Measurements from ENCODE around the gene PTPRM. TPM values are rescaled to one million over a fixed set of nuclear protein-coding genes. Genes with fewer than 3 reads are reported as not detected.

PTPRM gene
- total and polyA plus RNA-seq, 2 of the 8 experiments (the other 6 are each of a cell fraction or from before 2014, with no cell fraction given): 4.1 to 7.0 TPM

GRCh38 chr18:7576077-7576476, 9.0 kb downstream of the PTPRM start (continued):
- TF ChIP-seq SIN3A (conservative IDR thresholded peaks at IDR 0.05 in 1 of 2, IDR thresholded peaks at IDR 0.05 in 1 of 2; ENCODE audit: low read depth in 1 of 2, low read length in 2 of 2) (no peak), RNF2 (IDR thresholded peaks at IDR 0.05; ENCODE audit: borderline replicate concordance, low read depth, low read length, missing control alignments, poor library complexity, severe bottlenecking) (no peak), ATF2 (IDR thresholded peaks at IDR 0.05; ENCODE audit: low read length) (no peak), SP1 (IDR thresholded peaks at IDR 0.05; ENCODE audit: low read depth, low read length) (no peak)
